Measurements from ENCODE around the gene STUM.

GRCh38 chr1:226643177-226643576, 94.6 kb downstream of the STUM start:
- TF ChIP-seq CTCF (IDR thresholded peaks at IDR 0.05) (no peak), POLR2A (IDR thresholded peaks at IDR 0.05) (no peak)

Data from adrenal gland (tissue), 5 donors.